ENCODE data around the gene PCDHB7.
"Not testable (repeated sequence)": the region's sequence is repeated elsewhere in the genome, so short reads cannot be mapped to it uniquely, and the experiment has no call there.

PCDHB7 gene

GRCh38 chr5:141223112-141223783 lies 50.8 kb downstream of the PCDHB7 start, which contains the start of gene PCDHB14:
Gene PCDHB14 (plus strand): TSS chr5:141223343. CDS start chr5:141223506, 163 bp downstream.
- H3K27me3 ChIP-seq (ENCODE audit: low read depth, low read length): no peaks in the 10 kb centered on the region
- peak within 1 kb of the TSS; percentile 71 for H3K4me3 ChIP-seq (ENCODE audit: low read length)
- no peaks in the 10 kb centered on the region for H3K79me2 ChIP-seq (ENCODE audit: low read length)
- H3K4me2 ChIP-seq (ENCODE audit: low read length): peak within 1 kb of the TSS; percentile 73
- peak within 1 kb of the TSS; percentile 74; the same call in 1 of the 2 replicates for H2AFZ ChIP-seq (ENCODE audit: low read depth, low read length)
- no peaks in the 10 kb centered on the region for H3K36me3 ChIP-seq (replicated peaks; ENCODE audit: low read depth, low read length)
- no peak within 1 kb of the TSS for H3K9ac ChIP-seq (ENCODE audit: low read length)
- no peaks in the 10 kb centered on the region for H3K9me3 ChIP-seq (ENCODE audit: insufficient read depth, low read length)
- H3K4me1 ChIP-seq (ENCODE audit: low read length): 0 out of 2 replicates have a peak, but pooled peaks cover 5% of the 10 kb centered on the region
- TF ChIP-seq EZH2phosphoT487 (IDR thresholded peaks at IDR 0.05; ENCODE audit: low read depth) (no peak), CTCF (IDR thresholded peaks at IDR 0.05; ENCODE audit: low read depth, low read length) (peak; percentile 52)
- no peak within 1 kb of the TSS for H3K27ac ChIP-seq (ENCODE audit: low read length)
- H4K20me1 ChIP-seq (ENCODE audit: insufficient read depth, low read length): no peaks in the 10 kb centered on the region

- H3K4me3 ChIP-seq (ENCODE audit: low read length); H3K4me2 ChIP-seq (ENCODE audit: low read length); H3K36me3 ChIP-seq (replicated peaks; ENCODE audit: low read depth, low read length); H3K4me1 ChIP-seq (ENCODE audit: low read length); H3K9me3 ChIP-seq (ENCODE audit: insufficient read depth, low read length); H3K79me2 ChIP-seq (ENCODE audit: low read length); H3K27me3 ChIP-seq (ENCODE audit: low read depth, low read length); H4K20me1 ChIP-seq (ENCODE audit: insufficient read depth, low read length); H3K27ac ChIP-seq (ENCODE audit: low read length); H2AFZ ChIP-seq (ENCODE audit: low read depth, low read length); H3K9ac ChIP-seq (ENCODE audit: low read length): not testable (repeated sequence)
Measured at GRCh38 chr5:141224844-141225243, 52.4 kb downstream of the PCDHB7 start.

GRCh38 chr5:141225421-141225820 lies 53.0 kb downstream of the PCDHB7 start:
- not testable (repeated sequence) for H3K9me3 ChIP-seq (ENCODE audit: insufficient read depth, low read length); H3K4me1 ChIP-seq (ENCODE audit: low read length); H3K27me3 ChIP-seq (ENCODE audit: low read depth, low read length); H3K9ac ChIP-seq (ENCODE audit: low read length); H4K20me1 ChIP-seq (ENCODE audit: insufficient read depth, low read length); H3K4me2 ChIP-seq (ENCODE audit: low read length); H3K27ac ChIP-seq (ENCODE audit: low read length); H3K79me2 ChIP-seq (ENCODE audit: low read length); H2AFZ ChIP-seq (ENCODE audit: low read depth, low read length); H3K36me3 ChIP-seq (replicated peaks; ENCODE audit: low read depth, low read length); H3K4me3 ChIP-seq (ENCODE audit: low read length)

Data from OCI-LY3 (cell line).